ENCODE measurements around the gene USP20.

- TF ChIP-seq CTCF (IDR thresholded peaks at IDR 0.05), result peak; percentile 83 to 99 (median 97)
- peak; percentile 34 to 72 (median 68) for TF ChIP-seq POLR2A (IDR thresholded peaks at IDR 0.05)
These were observed 50.4 kb downstream of the USP20 start for GRCh38 chr9:129885670-129886106.
